GM19023 (cell line): Measurements from ENCODE around the gene SRCAP.

Experiments
- ATAC-seq: cut with Tn5 transposase; IDR thresholded peaks from one replicate; pipeline ENCODE4 v1.9.1; 2021; ENCODE audit warnings: mild to moderate bottlenecking, moderate library complexity; ENCODE audit not compliant: unreplicated experiment

Gene SRCAP

DNA sequence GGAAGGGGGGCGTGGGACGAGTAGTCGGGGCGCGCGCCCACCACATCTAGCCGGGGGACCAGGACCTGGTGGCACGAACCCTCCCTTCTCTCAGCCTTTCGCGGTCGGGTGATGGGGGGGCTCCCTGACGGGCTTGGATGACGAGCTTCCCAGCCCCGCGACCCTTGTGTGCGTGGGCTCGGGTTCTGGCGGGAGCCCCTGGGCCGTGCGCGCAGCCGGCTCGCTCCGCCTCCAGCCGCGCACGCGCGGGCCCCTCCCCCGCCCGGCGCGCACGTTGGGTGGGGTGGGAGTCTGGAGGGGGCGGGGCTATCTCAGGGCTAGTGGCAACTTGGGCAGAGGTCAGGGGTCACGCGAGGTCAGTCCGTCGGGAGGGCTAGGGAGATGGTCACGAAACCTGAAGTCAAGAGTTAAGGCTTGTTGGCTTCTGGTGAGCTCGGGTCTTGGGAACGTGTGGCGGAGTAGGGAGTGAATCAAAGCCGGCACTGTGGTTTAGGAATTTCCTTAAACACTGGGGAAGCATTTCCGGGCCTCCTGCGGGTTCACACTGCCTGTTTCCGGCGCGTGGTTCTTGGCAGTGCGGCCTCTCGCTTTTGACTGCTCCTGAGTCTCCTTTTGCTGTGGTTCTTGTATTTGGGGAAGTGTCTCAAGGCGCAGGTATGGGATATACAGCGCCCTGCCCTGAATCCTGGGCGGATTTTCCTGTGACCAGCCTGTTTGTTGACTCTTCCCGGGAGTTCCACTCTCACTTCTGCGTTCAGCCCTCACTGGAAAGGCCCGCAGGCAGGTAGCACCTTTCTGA, at the start of gene SRCAP:
TSS of gene SRCAP (plus strand) at position 356 of the 799 bp plus-strand sequence. CDS start 1,654 bp downstream, outside the sequence.
- ATAC-seq: peak; percentile 37

DNA sequence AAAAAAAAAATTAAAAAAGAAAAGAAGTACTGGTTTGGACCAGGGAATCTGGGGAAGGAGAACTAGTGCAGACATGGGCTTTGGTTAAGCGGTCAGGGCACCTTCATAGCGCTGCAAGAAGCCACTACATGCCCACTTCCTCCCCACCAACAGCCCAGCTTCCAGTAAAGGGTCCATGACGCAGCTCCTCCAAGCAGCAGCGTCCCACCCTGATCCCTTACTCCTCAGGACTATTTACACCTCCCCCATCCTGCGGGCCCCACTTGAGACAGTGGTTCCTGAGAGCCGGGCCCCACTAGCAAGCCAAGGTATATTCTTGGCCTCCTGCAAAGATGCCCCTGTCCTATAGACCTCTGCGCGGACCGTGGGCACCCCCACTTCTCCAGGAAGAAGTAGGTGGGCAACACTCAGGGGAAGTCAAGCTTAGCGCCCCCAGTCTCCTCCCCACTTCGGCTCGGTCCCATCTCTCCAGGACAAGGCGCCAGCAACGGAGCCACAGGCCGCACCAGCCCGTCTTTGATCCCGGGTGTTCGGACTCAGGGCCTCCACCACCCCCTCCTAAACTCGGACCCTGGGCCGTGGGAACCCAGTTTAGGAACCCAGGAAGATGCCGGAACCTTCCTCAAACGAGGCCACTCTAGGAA, 49.1 kb upstream of the SRCAP start:
- no peak for ATAC-seq

GRCh38 chr16:30650369-30651123, 48.4 kb upstream of the SRCAP start, which contains the start of gene PRR14:
TSS of gene PRR14 (plus strand) at chr16:30650960. CDS start at chr16:30651646, 686 bp downstream.
- peak; percentile 77 for ATAC-seq

- peak; percentile 49 for ATAC-seq
Measured at GRCh38 chr16:30651124-30652004, 47.6 kb upstream of the SRCAP start.

DNA sequence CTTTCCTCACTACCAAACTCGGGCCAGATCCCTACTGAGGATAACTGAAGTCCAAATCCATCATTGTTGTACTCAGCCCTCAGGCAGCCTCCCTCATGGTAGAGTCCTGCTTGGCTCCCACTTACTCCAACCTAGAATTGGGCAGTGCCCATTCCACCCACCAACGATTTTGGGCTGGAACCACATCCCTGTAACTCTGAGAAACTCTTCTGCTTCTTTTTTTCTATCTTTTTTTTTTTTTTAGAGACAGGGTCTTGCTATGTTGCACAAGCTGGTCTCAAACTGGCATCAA, 47.0 kb upstream of the SRCAP start:
- no peak for ATAC-seq

DNA sequence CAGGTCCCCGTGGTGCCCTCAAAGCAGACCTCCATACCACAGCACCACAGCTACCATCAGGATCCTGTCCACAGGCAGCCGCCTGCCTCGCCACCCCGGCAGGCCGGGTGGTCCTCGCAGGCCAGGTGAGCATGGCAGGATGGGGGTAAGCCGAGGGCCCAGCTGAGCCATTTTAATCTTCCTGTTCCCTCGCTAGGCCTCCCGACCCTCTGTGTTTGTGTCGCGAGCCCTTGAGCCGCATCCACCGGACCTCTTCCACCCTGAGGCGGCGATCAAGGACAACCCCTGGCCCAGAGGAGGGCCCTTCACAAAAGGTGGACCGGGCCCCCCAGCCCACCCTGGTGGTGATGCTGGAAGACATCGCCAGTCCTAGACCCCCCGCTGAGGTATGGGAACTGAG, 46.3 kb upstream of the SRCAP start:
- ATAC-seq: no peak

DNA sequence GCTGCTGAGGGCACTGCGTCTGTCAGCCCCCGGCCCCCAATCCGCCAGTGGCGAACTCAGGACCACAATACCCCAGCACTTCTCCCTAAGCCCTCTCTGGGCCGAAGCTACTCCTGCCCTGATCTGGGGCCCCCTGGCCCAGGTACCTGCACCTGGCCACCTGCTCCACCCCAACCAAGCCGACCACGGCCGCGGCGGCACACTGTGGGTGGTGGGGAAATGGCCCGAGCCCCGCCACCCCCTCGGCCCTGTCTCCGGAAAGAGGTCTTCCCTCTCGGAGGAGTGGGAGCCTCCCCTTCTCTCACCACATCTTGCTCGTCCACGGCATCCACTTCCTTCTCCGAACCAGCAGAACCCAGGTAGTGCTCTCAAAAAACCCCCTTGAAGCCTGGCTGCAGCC, 44.1 kb upstream of the SRCAP start:
- ATAC-seq: no peak

DNA sequence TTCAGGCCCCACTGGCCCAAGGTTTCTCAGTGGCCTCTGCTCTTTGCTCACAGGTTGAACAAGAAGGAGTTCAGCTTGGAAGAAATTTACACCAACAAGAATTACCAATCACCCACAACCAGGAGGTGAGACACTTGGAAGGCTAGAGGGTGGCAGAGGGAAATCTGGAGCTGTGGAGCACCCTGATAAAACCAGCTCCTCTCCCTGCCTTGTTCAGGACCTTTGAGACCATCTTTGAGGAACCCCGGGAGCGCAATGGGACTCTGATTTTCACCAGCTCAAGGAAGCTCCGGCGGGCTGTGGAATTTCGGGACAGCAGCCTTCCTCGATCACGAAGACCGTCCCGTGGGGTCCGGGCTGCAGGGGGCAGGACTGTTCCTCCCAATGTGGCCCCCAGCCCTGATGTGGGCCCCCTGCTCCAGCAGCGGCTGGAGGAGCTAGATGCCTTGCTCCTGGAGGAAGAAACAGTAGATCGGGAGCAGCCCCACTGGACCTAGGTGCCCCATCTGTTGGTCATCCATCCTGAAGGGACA, 43.1 kb upstream of the SRCAP start:
- no peak for ATAC-seq

GRCh38 chr16:30656388-30656787, 42.6 kb upstream of the SRCAP start:
- ATAC-seq: no peak

GRCh38 chr16:30656974-30657865, 41.8 kb upstream of the SRCAP start:
- ATAC-seq: no peak

DNA sequence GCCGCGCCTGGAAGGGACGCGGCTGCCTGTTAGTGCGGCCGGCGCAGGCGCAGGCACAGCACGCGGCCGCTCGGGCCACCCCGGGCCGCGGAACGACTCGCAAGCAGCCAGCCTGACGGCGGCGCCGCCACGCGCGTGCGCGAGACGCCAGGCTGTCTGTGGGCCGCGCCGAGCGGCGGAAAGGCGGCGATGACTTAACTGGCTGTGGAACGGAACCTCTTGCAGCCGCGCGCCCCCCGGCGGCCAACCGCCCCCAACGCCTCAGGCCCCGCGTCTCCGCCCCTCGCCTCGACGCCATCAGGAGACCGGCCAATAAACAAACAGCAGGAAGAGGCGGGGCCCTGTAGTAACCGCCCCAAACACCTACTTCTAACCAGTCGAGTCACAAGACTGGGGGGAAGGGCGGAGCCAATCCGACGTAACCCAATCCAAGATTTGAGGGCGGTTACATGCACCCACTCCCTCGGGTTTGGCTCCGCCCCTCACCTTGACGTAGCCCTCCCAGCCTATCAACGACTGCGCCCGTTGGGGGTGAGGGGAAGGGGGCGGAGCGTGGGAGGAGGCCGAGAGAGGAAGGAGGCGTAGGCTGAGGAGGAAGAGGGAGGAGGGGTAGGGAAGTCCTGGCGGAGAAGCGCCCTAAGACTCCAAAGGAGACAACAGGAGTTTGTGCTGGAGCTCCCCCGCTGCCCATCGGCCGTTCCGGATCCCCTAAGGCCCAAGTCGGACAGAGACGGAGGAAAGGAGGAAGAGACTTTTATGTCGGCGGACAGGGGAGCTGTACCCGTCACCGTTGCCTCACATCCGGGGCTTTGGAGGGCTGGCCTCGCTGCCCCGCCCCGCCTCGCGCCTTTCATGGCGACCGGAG, 40.9 kb upstream of the SRCAP start, which contains the start of gene FBRS:
TSS of gene FBRS (plus strand) at position 566 of the 865 bp plus-strand sequence. CDS start 1,088 bp downstream, outside the sequence.
- peak; percentile 73 for ATAC-seq

- ATAC-seq: peak; percentile 49
Measured at GRCh38 chr16:30658731-30659506, 40.1 kb upstream of the SRCAP start.

- no peak for ATAC-seq
Measured at GRCh38 chr16:30659507-30660423, 39.2 kb upstream of the SRCAP start.

DNA sequence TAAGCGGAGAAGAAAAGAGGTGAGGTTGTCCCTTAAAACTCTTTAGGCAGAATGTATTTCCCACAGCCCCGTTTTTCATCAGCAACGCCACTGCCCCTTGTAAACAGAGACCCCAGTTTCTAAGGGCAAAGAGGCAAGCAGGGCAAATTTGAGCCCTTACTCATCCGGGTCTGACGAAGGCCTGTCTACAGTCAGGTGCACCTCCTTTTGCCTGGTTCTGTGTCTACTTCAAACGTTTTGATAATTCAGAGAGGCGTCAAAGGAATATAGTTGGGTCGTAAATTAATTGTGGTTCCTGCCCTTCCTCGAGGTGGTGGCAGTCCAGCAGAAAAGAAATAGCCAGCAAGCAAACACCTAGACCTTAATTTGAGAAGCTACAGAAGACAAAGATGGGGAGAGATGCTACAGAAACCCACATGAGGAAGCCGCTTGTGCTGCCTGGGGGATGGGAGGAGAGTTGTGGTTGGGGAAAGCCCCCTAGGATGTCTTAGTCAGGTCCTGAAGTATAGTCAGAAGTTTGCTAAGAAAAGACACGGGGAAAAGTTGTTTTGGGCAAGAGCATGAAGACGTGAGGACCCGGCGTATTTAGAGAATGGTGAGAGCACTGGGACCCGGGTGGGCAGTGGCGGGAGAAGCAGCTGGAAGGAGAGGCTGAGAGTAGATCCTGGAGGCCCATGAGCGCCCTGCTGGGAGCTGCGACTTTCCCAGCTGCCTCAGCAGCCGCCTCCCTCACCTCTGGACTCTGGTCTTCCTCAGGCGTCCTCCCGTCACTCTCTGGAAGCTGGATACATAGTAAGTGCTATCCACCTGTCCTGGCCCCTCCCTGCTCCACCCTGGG, 38.3 kb upstream of the SRCAP start:
- ATAC-seq: no peak

GRCh38 chr16:30662449-30662848, 36.5 kb upstream of the SRCAP start:
- ATAC-seq: no peak

DNA sequence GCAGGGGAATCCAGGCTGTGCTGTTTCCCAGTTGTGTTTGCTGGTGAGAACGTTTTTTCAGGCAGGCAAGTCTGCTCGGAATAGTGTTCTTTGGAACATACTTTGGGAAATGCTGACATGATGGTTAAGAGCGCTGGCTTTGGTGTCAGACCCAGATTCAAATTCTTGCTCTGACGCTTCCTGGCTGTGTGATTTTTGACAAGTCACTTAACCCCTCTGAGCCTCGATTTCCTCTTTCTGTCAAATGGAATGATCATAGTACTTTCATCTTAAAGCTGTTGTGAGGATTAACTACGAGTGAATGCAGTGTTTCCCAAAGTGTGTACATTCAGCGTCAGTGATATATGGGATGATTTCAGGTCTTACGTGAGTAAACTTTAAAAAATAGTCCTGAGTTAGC, 35.9 kb upstream of the SRCAP start:
- no peak for ATAC-seq
